ENCODE results near the gene FAM222B.

Gene FAM222B

DNA sequence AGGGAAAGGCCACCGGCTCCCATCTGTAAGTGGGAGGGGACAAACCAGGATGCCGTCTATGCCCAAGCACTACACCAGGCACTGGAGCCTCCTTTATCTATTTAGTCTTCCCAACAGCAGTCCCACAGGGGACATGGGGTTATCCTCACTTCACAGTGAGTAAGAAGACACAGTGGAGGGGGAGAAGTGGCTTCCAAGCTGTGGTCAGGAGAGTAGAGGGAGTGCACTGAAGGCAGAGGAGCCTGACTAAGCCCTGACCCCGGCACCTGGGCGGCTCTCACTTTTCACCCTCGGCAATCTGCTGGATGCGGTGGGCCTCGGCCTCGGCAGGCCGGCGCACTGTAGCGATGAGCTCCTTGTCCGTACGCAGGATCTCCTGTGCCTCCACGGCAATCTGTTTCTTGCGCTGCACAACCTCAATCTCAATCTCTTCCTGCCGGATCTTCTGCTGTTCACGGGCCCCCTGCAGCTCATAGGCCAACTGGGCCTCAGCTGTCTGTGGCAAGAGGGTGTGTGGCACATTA lies 39.0 kb upstream of the FAM222B start:
- no peak overlapping the region for H3K4me3 ChIP-seq (ENCODE audit: low read depth, low read length)
- POLR2A ChIA-PET: no interaction called here
- TF ChIP-seq ZXDB (tag by site-specific recombination; IDR thresholded peaks at IDR 0.05): no peak
- TF ChIP-seq, protein P1, sequence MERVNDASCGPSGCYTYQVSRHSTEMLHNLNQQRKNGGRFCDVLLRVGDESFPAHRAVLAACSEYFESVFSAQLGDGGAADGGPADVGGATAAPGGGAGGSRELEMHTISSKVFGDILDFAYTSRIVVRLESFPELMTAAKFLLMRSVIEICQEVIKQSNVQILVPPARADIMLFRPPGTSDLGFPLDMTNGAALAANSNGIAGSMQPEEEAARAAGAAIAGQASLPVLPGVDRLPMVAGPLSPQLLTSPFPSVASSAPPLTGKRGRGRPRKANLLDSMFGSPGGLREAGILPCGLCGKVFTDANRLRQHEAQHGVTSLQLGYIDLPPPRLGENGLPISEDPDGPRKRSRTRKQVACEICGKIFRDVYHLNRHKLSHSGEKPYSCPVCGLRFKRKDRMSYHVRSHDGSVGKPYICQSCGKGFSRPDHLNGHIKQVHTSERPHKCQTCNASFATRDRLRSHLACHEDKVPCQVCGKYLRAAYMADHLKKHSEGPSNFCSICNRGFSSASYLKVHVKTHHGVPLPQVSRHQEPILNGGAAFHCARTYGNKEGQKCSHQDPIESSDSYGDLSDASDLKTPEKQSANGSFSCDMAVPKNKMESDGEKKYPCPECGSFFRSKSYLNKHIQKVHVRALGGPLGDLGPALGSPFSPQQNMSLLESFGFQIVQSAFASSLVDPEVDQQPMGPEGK (tag by site-specific recombination; IDR thresholded peaks at IDR 0.05): no peak
- no peak for TF ChIP-seq ZNF664 (tag by site-specific recombination; IDR thresholded peaks at IDR 0.05)
- TF ChIP-seq ZNF155 (tag by site-specific recombination; IDR thresholded peaks at IDR 0.05): no peak
- TF ChIP-seq ZNF629 (tag by site-specific recombination; IDR thresholded peaks at IDR 0.05): no peak
- no peak for TF ChIP-seq SCRT2 (tag by site-specific recombination; IDR thresholded peaks at IDR 0.05)
- no peak for TF ChIP-seq ZNF16 (tag by site-specific recombination; IDR thresholded peaks at IDR 0.05; ENCODE audit: low read depth)
- TF ChIP-seq, protein P2, sequence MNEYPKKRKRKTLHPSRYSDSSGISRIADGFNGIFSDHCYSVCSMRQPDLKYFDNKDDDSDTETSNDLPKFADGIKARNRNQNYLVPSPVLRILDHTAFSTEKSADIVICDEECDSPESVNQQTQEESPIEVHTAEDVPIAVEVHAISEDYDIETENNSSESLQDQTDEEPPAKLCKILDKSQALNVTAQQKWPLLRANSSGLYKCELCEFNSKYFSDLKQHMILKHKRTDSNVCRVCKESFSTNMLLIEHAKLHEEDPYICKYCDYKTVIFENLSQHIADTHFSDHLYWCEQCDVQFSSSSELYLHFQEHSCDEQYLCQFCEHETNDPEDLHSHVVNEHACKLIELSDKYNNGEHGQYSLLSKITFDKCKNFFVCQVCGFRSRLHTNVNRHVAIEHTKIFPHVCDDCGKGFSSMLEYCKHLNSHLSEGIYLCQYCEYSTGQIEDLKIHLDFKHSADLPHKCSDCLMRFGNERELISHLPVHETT (tag by site-specific recombination; IDR thresholded peaks at IDR 0.05): no peak
- no peak for TF ChIP-seq ZFP41 (tag by site-specific recombination; IDR thresholded peaks at IDR 0.05; ENCODE audit: borderline replicate concordance)
- no peak for TF ChIP-seq ZNF514 (tag by site-specific recombination; IDR thresholded peaks at IDR 0.05)
- TF ChIP-seq, protein P3, sequence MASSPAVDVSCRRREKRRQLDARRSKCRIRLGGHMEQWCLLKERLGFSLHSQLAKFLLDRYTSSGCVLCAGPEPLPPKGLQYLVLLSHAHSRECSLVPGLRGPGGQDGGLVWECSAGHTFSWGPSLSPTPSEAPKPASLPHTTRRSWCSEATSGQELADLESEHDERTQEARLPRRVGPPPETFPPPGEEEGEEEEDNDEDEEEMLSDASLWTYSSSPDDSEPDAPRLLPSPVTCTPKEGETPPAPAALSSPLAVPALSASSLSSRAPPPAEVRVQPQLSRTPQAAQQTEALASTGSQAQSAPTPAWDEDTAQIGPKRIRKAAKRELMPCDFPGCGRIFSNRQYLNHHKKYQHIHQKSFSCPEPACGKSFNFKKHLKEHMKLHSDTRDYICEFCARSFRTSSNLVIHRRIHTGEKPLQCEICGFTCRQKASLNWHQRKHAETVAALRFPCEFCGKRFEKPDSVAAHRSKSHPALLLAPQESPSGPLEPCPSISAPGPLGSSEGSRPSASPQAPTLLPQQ (tag by site-specific recombination; IDR thresholded peaks at IDR 0.05): no peak
- H3K4me1 ChIP-seq (ENCODE audit: control insufficient read depth, insufficient read depth, low read length): no peaks in the 10 kb centered on the region
- CTCF ChIA-PET: interaction anchor here (0.9 to 2.7 kb wide), 5 partner anchors 12 to 235 kb away, joined by 4 to 17 read pairs (median 5); no protein-coding TSS in a partner anchor
- H3K9me3 ChIP-seq (ENCODE audit: control insufficient read depth, insufficient read depth, low read depth, low read length): no peaks in the 10 kb centered on the region
- H3K27ac ChIP-seq (ENCODE audit: extremely low read depth, low read depth, low read length): no peak overlapping the region
- H3K36me3 ChIP-seq (ENCODE audit: control insufficient read depth in 2 of 2, insufficient read depth in 1 of 2, low read length in 2 of 2): peaks cover 8 to 85% of the 10 kb centered on the region in 2 experiments; a peak in 2 of 3 replicates

DNA sequence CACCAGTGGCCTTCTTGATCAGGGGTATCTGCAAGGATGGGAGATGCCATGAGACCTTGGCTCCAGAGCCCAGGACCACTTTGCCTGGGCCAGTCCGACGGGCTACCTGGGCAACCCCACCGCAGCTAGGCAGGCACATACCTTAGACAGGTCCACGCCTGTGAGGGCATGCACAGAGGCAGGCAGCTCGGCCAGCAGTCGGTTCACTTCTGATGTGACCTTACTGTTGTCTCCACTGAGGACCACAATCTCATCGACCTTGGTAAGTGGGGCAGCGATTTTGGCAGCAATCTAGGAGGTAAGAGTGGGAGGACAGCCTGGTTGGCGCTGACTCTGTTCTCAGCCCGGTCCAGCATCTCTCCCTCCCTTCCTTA lies 38.0 kb upstream of the FAM222B start:
- ChIA-PET CTCF (interaction anchor here (0.5 to 5.3 kb wide), 5 partner anchors 22 to 153 kb away, joined by 4 to 64 read pairs (median 7); partner anchors contain the start of gene DHRS13), POLR2A (interaction anchor here (1.3 kb wide), 1 partner anchor 69 kb away, joined by 3 read pairs; no protein-coding TSS in a partner anchor)
- H3K27ac ChIP-seq (ENCODE audit: extremely low read depth, low read depth, low read length): no peak overlapping the region
- no peak overlapping the region for H3K4me3 ChIP-seq (ENCODE audit: low read depth, low read length)
- no peaks in the 10 kb centered on the region for H3K9me3 ChIP-seq (ENCODE audit: control insufficient read depth, insufficient read depth, low read depth, low read length)
- H3K4me1 ChIP-seq (ENCODE audit: control insufficient read depth, insufficient read depth, low read length): no peaks in the 10 kb centered on the region
- peaks cover 8 to 76% of the 10 kb centered on the region in 2 experiments; a peak in 2 of 3 replicates for H3K36me3 ChIP-seq (ENCODE audit: control insufficient read depth in 2 of 2, insufficient read depth in 1 of 2, low read length in 2 of 2)
- TF ChIP-seq ZNF548 (tag by site-specific recombination; IDR thresholded peaks at IDR 0.05): no peak
- no peak for TF ChIP-seq ZNF16 (tag by site-specific recombination; IDR thresholded peaks at IDR 0.05; ENCODE audit: low read depth)

DNA sequence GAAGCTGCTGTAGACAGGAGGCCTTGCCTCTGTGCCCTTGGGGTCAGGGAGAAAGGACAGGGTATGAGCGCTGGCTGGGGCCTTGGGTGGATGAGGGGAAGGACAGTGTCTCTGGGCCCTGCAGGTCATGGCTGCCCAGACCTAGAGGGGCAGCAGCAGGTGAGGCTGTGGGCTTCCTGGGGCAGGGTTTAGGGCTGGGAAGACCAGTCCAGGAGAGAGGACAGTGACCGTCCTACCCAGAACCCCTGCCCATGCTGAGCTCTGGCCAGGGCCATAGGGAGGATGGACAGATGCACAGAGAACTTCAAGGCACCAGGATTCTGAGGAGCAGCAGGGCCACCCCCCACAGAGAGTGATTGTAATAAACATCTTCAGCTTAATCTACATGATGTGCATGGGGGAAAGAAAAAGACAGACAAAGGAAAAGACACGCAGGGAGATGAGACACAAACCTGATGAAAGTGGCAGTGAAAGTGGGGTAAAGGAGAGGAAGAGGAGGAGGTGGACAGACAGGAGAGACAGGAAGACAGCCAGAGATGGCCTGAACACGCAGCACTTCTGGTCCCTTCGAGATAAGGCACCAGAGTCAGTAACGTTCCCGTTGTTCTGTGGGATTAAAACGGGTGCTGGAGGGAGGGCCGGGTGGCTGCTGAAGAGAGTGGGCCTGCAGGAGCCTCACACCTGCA lies 37.4 kb upstream of the FAM222B start:
- Histone ChIP-seq H3K9me3 (ENCODE audit: control insufficient read depth, insufficient read depth, low read depth, low read length) (no peaks in the 10 kb centered on the region), H3K36me3 (ENCODE audit: control insufficient read depth in 2 of 2, insufficient read depth in 1 of 2, low read length in 2 of 2) (peaks cover 8 to 71% of the 10 kb centered on the region in 2 experiments; a peak in 2 of 3 replicates), H3K4me1 (ENCODE audit: control insufficient read depth, insufficient read depth, low read length) (no peaks in the 10 kb centered on the region), H3K27ac (ENCODE audit: extremely low read depth, low read depth, low read length) (no peak overlapping the region), H3K4me3 (ENCODE audit: low read depth, low read length) (no peak overlapping the region)
- POLR2A ChIA-PET: interaction anchor here (1.1 to 1.5 kb wide), 3 partner anchors 69 to 160 kb away, joined by 3 to 7 read pairs (median 5); partner anchors contain the start of gene RPL23A
- CTCF ChIA-PET: interaction anchor here (0.5 to 5.3 kb wide), 12 partner anchors 18 to 163 kb away, joined by 3 to 64 read pairs (median 6); partner anchors contain the start of gene DHRS13
- TF ChIP-seq ZNF366 (tag by site-specific recombination; conservative IDR thresholded peaks at IDR 0.05): no peak
- no peak for TF ChIP-seq ZNF292 (tag by site-specific recombination; IDR thresholded peaks at IDR 0.05; ENCODE audit: borderline replicate concordance, low read depth)
- TF ChIP-seq PRDM1 (tag by site-specific recombination; IDR thresholded peaks at IDR 0.05): peak; percentile 73
- no peak for TF ChIP-seq ZNF768 (tag by site-specific recombination; IDR thresholded peaks at IDR 0.05)
- TF ChIP-seq ZFP41 (tag by site-specific recombination; IDR thresholded peaks at IDR 0.05; ENCODE audit: borderline replicate concordance): no peak
- TF ChIP-seq ZNF311 (tag by site-specific recombination; IDR thresholded peaks at IDR 0.05; ENCODE audit: borderline replicate concordance): no peak
- TF ChIP-seq ZNF664 (tag by site-specific recombination; IDR thresholded peaks at IDR 0.05): no peak
- TF ChIP-seq, protein P4, sequence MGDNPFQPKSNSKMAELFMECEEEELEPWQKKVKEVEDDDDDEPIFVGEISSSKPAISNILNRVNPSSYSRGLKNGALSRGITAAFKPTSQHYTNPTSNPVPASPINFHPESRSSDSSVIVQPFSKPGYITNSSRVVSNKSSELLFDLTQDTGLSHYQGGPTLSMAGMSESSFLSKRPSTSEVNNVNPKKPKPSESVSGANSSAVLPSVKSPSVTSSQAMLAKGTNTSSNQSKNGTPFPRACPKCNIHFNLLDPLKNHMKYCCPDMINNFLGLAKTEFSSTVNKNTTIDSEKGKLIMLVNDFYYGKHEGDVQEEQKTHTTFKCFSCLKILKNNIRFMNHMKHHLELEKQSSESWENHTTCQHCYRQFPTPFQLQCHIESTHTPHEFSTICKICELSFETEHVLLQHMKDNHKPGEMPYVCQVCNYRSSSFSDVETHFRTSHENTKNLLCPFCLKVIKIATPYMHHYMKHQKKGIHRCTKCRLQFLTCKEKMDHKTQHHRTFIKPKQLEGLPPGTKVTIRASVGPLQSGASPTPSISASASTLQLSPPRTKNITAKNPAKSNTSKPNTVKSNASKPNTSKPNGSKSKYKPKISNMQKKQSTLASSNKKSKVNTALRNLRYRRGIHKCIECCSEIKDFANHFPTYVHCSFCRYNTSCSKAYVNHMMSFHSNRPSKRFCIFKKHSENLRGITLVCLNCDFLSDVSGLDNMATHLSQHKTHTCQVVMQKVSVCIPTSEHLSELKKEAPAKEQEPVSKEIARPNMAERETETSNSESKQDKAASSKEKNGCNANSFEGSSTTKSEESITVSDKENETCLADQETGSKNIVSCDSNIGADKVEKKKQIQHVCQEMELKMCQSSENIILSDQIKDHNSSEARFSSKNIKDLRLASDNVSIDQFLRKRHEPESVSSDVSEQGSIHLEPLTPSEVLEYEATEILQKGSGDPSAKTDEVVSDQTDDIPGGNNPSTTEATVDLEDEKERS (tag by site-specific recombination; IDR thresholded peaks at IDR 0.05): no peak
- no peak for TF ChIP-seq SCRT2 (tag by site-specific recombination; IDR thresholded peaks at IDR 0.05)

Data from HEK293 (cell line).